Measurements from ENCODE around the gene SCG3.

SCG3 gene

DNA sequence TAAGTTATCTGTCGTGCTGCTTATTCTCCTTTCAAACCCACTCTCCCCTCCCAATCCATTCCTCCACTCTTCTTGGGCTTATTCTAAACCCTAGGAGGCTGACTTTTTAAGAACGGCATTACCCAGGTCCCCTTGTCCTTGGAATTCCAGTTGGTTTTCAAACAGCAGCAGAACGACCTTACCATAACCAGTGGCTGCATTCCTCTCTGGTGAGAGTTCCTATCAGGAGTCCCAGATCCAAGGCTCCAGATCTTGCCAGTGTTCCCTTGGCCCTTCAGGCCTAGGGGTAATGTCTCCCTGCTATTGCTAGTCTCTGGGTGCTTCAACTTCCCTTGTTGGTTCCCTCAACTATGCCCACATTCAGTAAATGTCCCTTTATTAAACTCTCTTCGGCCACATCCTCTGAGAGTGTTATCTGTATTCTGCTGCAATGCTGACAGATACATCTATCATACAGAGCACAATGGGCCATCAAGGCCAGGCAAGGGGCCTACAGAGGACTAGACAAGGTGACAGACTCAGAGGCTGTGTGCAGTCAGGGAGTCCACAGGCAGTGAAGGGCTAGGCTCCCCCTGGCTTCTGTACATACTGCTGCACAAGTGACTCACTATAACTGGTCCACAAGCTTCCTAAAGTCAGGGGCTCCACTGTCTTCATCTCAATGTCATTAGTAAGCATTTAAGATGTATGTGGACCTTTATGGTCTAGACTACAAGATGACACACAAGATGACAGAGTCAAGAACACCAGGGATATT, 46.0 kb downstream of the SCG3 start:
- peak overlapping the region; percentile 42; the same call in 1 of the 2 replicates for H3K27ac ChIP-seq (ENCODE audit: low read depth, low read length)
- peaks cover 40% of the 10 kb centered on the region for H3K4me1 ChIP-seq (ENCODE audit: control insufficient read depth, insufficient read depth, low read length)
- H3K9ac ChIP-seq (ENCODE audit: low read length), result peak overlapping the region; percentile 11
- H3K9me3 ChIP-seq (ENCODE audit: control insufficient read depth, insufficient read depth, low read depth, low read length), result no peaks in the 10 kb centered on the region
- H3K27me3 ChIP-seq (ENCODE audit: control insufficient read depth, insufficient read depth, low read length), result no peaks in the 10 kb centered on the region
- no peaks in the 10 kb centered on the region for H3K36me3 ChIP-seq (ENCODE audit: control insufficient read depth, insufficient read depth, low read length)
- peak overlapping the region; percentile 15; the same call in 1 of the 2 replicates for H3K4me3 ChIP-seq (ENCODE audit: low read depth, low read length)

DNA sequence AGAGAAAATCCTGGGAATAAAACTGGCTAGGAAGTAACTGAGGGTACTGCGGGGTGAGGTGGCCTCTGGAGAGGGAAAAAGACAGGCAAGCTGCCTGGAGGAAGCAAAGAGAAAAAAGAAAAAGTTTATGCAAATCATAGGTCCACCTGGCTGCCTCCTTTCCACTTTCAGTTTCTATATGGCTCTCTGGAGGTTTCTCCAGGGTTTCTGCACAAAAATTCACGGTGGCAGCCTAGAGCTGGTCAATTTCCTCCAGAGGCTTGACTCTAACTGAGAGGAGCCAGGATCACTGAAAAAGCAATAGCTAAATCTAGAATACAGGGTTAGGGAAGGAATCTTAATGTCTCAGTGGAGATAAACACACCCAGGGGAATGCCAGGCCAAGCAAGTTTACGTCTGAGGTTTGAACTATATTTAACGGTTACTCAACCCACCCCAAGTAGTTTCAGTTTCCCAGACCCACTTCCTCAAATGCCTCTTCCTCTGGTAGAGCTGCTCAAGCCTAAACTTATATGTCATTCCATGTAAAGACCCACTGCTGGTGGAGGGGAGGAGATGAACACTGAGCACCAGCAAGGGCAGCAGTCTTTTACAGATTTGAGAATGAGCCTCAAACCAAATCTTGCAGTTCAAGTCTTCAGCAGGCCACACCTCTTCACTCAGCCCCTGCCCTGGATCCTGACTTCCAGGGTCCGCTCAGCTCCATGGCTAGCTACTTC, 50.4 kb downstream of the SCG3 start:
- H3K4me1 ChIP-seq (ENCODE audit: control insufficient read depth, insufficient read depth, low read length), result peaks cover 21% of the 10 kb centered on the region
- no peak overlapping the region for H3K27ac ChIP-seq (ENCODE audit: low read depth, low read length)
- H3K27me3 ChIP-seq (ENCODE audit: control insufficient read depth, insufficient read depth, low read length), result peaks cover 21% of the 10 kb centered on the region
- H3K9ac ChIP-seq (ENCODE audit: low read length), result no peak overlapping the region
- H3K9me3 ChIP-seq (ENCODE audit: control insufficient read depth, insufficient read depth, low read depth, low read length), result no peaks in the 10 kb centered on the region
- no peaks in the 10 kb centered on the region for H3K36me3 ChIP-seq (ENCODE audit: control insufficient read depth, insufficient read depth, low read length)
- no peak overlapping the region for H3K4me3 ChIP-seq (ENCODE audit: low read depth, low read length)

DNA sequence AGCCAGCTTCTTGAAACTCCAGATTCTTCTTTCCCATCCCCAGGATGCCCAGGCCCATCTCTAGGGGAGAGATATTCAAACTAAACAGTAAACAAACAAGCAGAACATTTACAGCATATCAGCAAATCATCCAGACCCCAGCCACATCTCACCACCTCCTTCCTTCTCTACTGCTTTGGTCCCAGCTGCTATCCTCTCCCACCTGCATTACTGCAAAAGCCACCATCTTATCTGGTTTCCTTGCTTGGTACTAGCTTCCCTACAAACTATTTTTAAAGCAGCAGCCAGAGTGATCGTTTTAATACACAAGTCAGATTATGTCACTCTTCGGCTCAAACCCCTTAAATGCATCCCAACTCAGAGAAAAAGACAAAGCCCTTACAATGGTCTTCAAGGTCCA, 51.3 kb downstream of the SCG3 start:
- Histone ChIP-seq H3K27me3 (ENCODE audit: control insufficient read depth, insufficient read depth, low read length) (peaks cover 30% of the 10 kb centered on the region), H3K9ac (ENCODE audit: low read length) (no peak overlapping the region), H3K36me3 (ENCODE audit: control insufficient read depth, insufficient read depth, low read length) (no peaks in the 10 kb centered on the region), H3K27ac (ENCODE audit: low read depth, low read length) (no peak overlapping the region), H3K9me3 (ENCODE audit: control insufficient read depth, insufficient read depth, low read depth, low read length) (no peaks in the 10 kb centered on the region), H3K4me3 (ENCODE audit: low read depth, low read length) (no peak overlapping the region), H3K4me1 (ENCODE audit: control insufficient read depth, insufficient read depth, low read length) (peaks cover 14% of the 10 kb centered on the region)

DNA sequence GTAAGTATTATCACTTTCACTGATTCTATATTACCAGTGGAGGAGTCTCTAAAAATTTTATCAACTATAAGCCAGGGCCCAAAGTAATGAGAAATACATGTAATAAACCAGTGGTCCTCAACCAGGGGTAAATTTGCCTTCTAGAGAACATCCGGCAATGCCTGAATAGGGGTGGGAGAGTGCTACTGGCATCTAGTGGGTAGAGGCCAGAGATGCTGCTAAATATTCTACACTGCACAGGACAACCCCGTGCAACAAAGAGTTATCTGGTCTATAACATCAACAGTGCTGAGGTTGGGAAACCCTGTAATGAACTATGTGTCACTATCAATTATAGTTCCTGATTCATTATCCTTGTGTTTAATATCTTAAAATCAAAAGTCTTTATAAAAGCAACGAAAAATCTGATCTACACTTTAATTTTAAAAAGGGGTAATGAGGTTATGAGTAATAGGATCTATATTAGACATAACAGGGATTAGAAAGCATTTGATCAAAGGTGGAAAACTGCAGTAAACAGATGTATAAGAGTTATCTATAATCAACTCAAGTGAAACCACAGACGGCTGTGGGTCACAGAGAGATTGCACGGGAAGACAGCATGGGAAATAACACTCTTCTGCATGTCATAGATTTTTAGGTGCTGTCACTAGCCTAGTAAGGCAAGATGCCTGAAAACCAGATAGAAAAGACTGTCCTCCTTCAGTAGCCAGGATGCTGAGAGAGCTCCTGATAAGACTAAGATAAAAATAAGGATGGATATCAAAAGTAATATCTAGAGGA, 54.1 kb downstream of the SCG3 start:
- peaks cover 20% of the 10 kb centered on the region for H3K4me1 ChIP-seq (ENCODE audit: control insufficient read depth, insufficient read depth, low read length)
- peaks cover 51% of the 10 kb centered on the region for H3K27me3 ChIP-seq (ENCODE audit: control insufficient read depth, insufficient read depth, low read length)
- no peak overlapping the region for H3K4me3 ChIP-seq (ENCODE audit: low read depth, low read length)
- H3K27ac ChIP-seq (ENCODE audit: low read depth, low read length), result no peak overlapping the region
- H3K9me3 ChIP-seq (ENCODE audit: control insufficient read depth, insufficient read depth, low read depth, low read length), result no peaks in the 10 kb centered on the region
- no peaks in the 10 kb centered on the region for H3K36me3 ChIP-seq (ENCODE audit: control insufficient read depth, insufficient read depth, low read length)
- H3K9ac ChIP-seq (ENCODE audit: low read length), result no peak overlapping the region

DNA sequence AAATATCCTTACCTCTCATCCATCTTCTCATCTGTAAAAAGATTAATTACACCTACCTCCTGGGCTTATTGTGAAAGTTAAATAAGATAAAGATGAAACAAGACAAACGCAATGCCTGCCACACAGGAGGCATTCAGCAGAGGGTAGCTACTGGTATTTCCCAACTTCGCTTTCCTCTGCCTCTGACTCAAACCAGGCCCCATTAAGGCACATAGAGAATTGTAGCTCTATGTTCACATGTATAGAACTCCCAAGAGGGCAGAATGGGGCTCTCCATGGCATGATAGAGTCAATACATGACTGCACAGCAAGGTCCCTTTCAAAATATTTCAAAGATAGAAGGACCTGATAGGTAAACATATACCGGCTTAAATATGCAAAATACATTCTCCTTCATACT, 54.8 kb downstream of the SCG3 start:
- Histone ChIP-seq H3K27me3 (ENCODE audit: control insufficient read depth, insufficient read depth, low read length) (peaks cover 51% of the 10 kb centered on the region), H3K36me3 (ENCODE audit: control insufficient read depth, insufficient read depth, low read length) (no peaks in the 10 kb centered on the region), H3K27ac (ENCODE audit: low read depth, low read length) (no peak overlapping the region), H3K9ac (ENCODE audit: low read length) (no peak overlapping the region), H3K4me3 (ENCODE audit: low read depth, low read length) (no peak overlapping the region), H3K9me3 (ENCODE audit: control insufficient read depth, insufficient read depth, low read depth, low read length) (no peaks in the 10 kb centered on the region), H3K4me1 (ENCODE audit: control insufficient read depth, insufficient read depth, low read length) (peaks cover 20% of the 10 kb centered on the region)

DNA sequence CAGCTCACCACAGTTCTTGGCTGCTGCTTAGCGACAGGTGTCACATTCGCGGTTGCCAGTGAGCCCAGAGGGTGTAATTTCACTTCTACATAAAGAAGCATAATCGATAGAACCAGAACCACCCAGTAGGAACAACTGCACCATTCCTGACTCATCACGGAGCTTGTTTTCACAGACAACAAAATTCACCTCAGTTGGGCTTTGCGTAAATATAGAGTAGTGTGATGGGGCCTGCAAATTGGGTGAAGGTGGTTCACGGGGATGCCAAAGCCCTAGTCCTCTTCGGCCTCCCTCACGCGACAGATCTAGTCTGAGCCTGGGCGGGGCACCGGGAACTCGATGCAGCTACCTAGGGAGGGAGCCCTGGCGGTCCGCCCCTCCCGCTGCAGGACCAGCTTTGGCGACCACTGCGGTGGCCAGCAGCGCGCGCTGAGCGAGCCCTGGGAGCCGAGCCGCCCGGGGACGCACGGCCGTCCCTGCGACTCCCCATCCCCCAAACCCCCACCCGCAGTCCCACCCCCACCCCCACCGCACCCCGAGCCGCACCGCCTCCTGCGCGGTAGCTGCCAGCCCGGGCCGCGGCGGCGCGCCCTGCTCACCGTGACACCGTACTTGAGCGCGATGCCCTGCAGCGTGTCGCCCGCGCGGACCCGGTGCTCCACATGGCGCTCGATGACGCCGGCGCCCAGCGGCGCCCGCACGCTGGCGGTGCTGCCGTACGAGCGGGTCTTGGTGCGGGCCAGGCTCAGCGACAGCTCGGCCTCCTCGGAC, 55.6 kb downstream of the SCG3 start:
- Histone ChIP-seq H3K4me3 (ENCODE audit: low read depth, low read length) (peak overlapping the region; percentile 71), H3K27ac (ENCODE audit: low read depth, low read length) (no peak overlapping the region), H3K27me3 (ENCODE audit: control insufficient read depth, insufficient read depth, low read length) (peaks cover 51% of the 10 kb centered on the region), H3K4me1 (ENCODE audit: control insufficient read depth, insufficient read depth, low read length) (peaks cover 14% of the 10 kb centered on the region), H3K9me3 (ENCODE audit: control insufficient read depth, insufficient read depth, low read depth, low read length) (no peaks in the 10 kb centered on the region), H3K9ac (ENCODE audit: low read length) (peak overlapping the region; percentile 68), H3K36me3 (ENCODE audit: control insufficient read depth, insufficient read depth, low read length) (no peaks in the 10 kb centered on the region)

DNA sequence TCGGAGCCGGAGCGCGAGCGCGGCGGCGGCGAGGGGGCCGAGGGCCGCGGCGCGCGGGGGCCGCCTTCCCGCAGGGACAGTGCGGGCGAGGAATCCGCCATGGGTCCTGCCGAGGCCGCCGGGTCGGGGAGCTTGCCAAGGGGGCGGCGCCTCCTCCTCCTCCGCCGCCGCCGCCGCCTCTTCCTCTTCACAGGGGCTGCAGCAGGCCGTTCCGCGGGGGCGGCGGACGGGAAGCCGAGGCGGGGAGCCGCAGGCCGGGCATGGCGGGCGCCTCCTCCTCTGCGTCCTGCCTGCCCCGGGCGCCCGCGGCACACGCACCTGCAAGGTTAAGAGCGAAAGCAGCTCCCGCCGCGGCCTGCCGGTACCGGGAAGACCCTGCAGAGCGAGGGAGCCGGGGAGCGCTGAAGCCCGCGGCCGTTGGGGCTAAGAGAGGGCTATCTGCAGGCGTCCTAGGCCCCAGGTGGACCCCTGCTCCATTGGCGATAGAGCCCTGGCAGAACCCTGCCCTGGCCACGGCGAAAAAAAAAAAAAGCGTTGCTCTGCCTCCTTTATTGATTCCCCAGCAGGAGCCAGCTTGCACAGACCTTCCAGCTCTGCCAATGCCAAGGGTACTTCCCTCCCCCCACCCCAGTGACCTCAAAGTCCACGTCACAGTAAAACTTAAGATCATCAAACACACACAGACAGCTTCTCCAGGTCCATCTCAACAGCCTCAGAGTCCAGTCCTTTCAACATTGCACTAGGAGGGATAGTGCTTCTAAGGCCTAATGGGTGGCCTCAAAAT, 56.4 kb downstream of the SCG3 start, which contains the start of gene LYSMD2:
Gene LYSMD2, minus strand, starts transcription at position 134 of the 784 bp plus-strand sequence. Its CDS starts 33 bp downstream, at position 101.
- no peaks in the 10 kb centered on the region for H3K9me3 ChIP-seq (ENCODE audit: control insufficient read depth, insufficient read depth, low read depth, low read length)
- H3K9ac ChIP-seq (ENCODE audit: low read length), result peak within 1 kb of the TSS; percentile 68
- H3K27ac ChIP-seq (ENCODE audit: low read depth, low read length), result no peak within 1 kb of the TSS
- no peaks in the 10 kb centered on the region for H3K36me3 ChIP-seq (ENCODE audit: control insufficient read depth, insufficient read depth, low read length)
- H3K27me3 ChIP-seq (ENCODE audit: control insufficient read depth, insufficient read depth, low read length), result peaks cover 51% of the 10 kb centered on the region
- H3K4me3 ChIP-seq (ENCODE audit: low read depth, low read length), result peak within 1 kb of the TSS; percentile 71
- H3K4me1 ChIP-seq (ENCODE audit: control insufficient read depth, insufficient read depth, low read length), result peaks cover 13% of the 10 kb centered on the region

DNA sequence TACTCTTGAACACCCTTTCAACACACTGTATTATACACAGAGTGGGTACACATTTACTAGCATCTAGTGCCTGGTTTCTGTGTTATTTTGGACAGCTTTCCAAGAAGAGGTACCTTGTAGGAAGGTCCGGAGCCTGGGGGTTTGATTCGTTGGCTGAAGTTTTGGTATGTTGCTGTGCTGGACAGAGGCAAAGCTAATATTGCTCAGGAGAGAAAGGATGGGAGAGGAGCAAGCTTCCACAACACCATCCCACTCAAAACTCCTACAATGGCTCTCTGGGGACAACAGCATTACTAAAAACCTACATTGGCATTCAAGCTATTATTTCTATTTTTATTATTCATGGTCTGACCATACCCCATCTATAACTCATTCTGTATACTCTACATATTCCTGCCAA, 57.2 kb downstream of the SCG3 start:
- H3K4me3 ChIP-seq (ENCODE audit: low read depth, low read length), result no peak overlapping the region
- peaks cover 51% of the 10 kb centered on the region for H3K27me3 ChIP-seq (ENCODE audit: control insufficient read depth, insufficient read depth, low read length)
- no peak overlapping the region for H3K9ac ChIP-seq (ENCODE audit: low read length)
- peaks cover 13% of the 10 kb centered on the region for H3K4me1 ChIP-seq (ENCODE audit: control insufficient read depth, insufficient read depth, low read length)
- no peaks in the 10 kb centered on the region for H3K9me3 ChIP-seq (ENCODE audit: control insufficient read depth, insufficient read depth, low read depth, low read length)
- H3K36me3 ChIP-seq (ENCODE audit: control insufficient read depth, insufficient read depth, low read length), result no peaks in the 10 kb centered on the region
- H3K27ac ChIP-seq (ENCODE audit: low read depth, low read length), result no peak overlapping the region

DNA sequence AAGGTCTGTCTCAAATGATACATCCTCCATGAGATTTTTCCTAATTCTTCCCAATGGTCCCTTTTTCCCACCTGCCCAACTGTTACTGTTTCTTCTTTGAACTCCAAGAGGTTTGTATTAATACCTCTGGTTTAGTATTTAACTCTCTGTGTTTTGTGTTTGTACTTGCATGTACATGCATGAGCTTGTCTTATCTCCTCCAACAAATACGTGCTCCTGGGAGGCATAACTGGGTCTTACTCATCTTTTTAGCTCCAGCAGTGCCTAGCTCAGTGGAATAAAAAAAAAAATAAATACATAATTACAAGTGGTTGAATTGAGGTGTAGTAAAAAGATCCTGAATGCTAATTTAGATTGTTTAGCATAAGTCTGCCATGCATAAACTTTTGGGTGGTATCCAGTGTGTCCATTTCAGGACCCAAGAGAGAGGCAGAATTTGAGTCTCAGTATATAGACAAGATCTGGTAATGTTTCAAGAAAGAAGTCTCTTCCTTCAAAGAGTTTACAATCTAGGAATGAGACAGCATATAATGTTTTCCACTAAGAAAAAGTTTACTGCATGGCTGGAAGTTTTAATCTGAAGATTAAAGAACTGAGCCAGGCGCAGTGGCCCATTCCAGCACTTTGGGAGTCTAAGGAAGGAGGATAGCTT, 57.9 kb downstream of the SCG3 start:
- H3K36me3 ChIP-seq (ENCODE audit: control insufficient read depth, insufficient read depth, low read length), result no peaks in the 10 kb centered on the region

More for the DNA sequence above, 57.9 kb downstream of the SCG3 start:
- peaks cover 13% of the 10 kb centered on the region for H3K4me1 ChIP-seq (ENCODE audit: control insufficient read depth, insufficient read depth, low read length)
- H3K9me3 ChIP-seq (ENCODE audit: control insufficient read depth, insufficient read depth, low read depth, low read length), result no peaks in the 10 kb centered on the region
- H3K4me3 ChIP-seq (ENCODE audit: low read depth, low read length), result no peak overlapping the region
- peaks cover 51% of the 10 kb centered on the region for H3K27me3 ChIP-seq (ENCODE audit: control insufficient read depth, insufficient read depth, low read length)
- H3K27ac ChIP-seq (ENCODE audit: low read depth, low read length), result no peak overlapping the region
- H3K9ac ChIP-seq (ENCODE audit: low read length), result no peak overlapping the region
